Ishikawa (cell line): ENCODE results near the gene TTLL1.

Experiments
- CEBPB ChIP-seq: IDR thresholded peaks from 2 replicates; pipeline ENCODE4 v1.6.1; 2012
- CREB1 ChIP-seq: IDR thresholded peaks from 2 replicates; pipeline ENCODE4 v1.6.1; 2012; ENCODE audit warnings: low read depth
- EGR1 ChIP-seq: IDR thresholded peaks from 2 replicates; pipeline ENCODE4 v1.6.1; 2012
- EP300 ChIP-seq: IDR thresholded peaks from 2 replicates; pipeline ENCODE4 v1.6.1; 2012; ENCODE audit warnings: borderline replicate concordance
- FOXM1 ChIP-seq: IDR thresholded peaks from 2 replicates; pipeline ENCODE4 v1.6.1; 2012; ENCODE audit warnings: low read depth, borderline replicate concordance
- RAD21 ChIP-seq: IDR thresholded peaks from 2 replicates; pipeline ENCODE4 v1.6.1; 2012; ENCODE audit warnings: low read depth
- TAF1 ChIP-seq: IDR thresholded peaks from 2 replicates; pipeline ENCODE4 v1.6.1; 2012; ENCODE audit warnings: low read depth, mild to moderate bottlenecking
- TEAD4 ChIP-seq: IDR thresholded peaks from 2 replicates; pipeline ENCODE4 v1.6.1; 2012
- ZBTB7A ChIP-seq: IDR thresholded peaks from 2 replicates; pipeline ENCODE4 v1.6.1; 2012; ENCODE audit warnings: low read depth
- TF ChIP-seq, protein P1 (sequence below): IDR thresholded peaks from 2 replicates; pipeline ENCODE4 v1.6.1; 2012
- TF ChIP-seq, protein P2 (sequence below): IDR thresholded peaks from 2 replicates; pipeline ENCODE4 v1.6.1; 2012

DNA sequence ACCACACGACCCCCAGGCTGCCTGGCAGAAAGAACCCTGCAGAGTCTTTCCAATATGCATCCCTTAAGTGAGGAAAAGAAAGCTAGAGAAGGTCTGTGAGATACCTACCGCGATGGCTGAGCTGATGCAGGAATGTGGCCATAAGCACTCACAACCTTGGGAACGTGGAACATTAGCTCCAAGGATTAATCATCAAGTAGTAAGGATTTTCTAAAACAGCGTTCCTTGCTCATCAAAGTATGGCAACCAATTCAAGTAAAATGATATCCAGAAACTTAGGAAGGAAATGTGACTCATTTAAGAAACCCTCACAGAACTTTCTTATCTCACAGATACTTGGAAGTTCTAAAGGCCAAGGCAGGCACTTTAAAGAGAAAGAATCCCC is 87.0 kb downstream of the TTLL1 start:
- TF ChIP-seq EGR1 (no peak), RAD21 (no peak), FOXM1 (no peak), EP300 (no peak), CEBPB (no peak), TAF1 (no peak), ZBTB7A (no peak), CREB1 (no peak), TEAD4 (no peak)
- TF ChIP-seq, protein P1, sequence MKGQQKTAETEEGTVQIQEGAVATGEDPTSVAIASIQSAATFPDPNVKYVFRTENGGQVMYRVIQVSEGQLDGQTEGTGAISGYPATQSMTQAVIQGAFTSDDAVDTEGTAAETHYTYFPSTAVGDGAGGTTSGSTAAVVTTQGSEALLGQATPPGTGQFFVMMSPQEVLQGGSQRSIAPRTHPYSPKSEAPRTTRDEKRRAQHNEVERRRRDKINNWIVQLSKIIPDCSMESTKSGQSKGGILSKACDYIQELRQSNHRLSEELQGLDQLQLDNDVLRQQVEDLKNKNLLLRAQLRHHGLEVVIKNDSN = no peak
- TF ChIP-seq, protein P2, sequence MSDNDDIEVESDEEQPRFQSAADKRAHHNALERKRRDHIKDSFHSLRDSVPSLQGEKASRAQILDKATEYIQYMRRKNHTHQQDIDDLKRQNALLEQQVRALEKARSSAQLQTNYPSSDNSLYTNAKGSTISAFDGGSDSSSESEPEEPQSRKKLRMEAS = no peak
